ENCODE results near the gene PPFIA3.
"Not testable (repeated sequence)": the region's sequence is repeated elsewhere in the genome, so short reads cannot be mapped to it uniquely, and the experiment has no call there.

PPFIA3 gene

DNA sequence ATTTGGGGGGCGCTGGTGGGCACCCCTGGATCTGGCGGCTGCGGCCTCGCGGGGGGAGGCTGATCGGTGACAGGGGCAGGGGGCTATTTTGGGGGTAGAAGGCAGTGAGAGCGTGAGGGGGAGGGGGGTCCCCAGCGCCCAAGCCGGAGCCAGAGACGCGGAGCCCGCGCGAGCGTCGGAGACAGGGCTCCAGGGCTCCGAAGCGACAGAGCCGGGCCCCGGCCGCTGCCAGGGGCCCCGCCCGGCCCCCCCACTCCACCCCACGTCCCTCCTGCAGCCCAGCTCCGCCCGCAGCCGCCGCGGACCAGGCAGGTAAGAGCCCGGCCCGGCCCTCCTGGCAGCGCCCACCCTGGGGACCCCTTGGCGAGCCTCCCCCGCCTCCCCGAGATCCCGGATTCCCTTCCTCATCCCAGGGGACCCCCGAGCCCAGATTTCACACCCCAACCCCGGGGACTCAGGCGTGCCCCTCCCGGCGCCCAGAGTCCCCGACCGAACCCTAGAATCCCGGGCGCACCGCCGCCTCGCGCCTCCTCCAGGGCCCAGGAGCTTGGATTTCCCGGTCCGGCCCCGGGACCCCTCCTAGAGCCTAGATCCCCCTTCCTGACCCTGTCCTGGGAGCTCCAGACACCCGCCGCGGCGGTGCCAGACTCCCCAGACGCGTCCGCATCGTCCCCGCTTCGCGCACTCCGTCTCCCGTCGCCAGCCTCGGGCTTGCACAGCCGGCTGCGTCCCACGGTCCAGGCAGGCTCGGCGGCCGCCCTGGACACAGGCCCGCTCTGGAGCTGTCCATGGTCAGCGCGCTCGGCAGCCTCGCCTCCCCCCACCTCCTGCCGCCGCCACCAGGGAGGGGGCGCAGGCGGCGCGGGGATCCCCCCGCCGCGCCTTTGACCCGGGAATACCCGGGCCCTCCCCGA is at the start of gene PPFIA3:
Gene PPFIA3 (plus strand): TSS at position 134 of the 914 bp plus-strand sequence. CDS start 8,330 bp downstream, outside the sequence.
- no peak for DNase-seq

DNA sequence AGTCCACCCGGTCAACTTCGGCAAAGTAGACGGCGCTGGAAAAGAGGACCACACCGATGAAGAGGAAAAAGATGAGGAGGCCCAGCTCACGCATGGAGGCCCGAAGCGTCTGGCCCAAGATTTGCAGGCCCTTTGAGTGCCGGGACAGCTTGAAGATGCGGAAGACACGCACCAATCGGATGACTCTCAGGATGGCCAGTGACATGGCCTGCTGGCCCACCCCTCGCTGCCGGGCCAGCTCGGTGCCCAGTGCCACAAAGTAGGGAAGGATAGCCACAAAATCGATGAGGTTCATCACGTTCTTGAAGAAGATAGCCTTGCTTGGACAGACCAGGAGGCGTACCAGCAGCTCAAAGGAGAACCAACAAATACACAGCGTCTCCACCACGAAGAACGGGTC is 48.9 kb upstream of the PPFIA3 start:
- DNase-seq: no peak

DNA sequence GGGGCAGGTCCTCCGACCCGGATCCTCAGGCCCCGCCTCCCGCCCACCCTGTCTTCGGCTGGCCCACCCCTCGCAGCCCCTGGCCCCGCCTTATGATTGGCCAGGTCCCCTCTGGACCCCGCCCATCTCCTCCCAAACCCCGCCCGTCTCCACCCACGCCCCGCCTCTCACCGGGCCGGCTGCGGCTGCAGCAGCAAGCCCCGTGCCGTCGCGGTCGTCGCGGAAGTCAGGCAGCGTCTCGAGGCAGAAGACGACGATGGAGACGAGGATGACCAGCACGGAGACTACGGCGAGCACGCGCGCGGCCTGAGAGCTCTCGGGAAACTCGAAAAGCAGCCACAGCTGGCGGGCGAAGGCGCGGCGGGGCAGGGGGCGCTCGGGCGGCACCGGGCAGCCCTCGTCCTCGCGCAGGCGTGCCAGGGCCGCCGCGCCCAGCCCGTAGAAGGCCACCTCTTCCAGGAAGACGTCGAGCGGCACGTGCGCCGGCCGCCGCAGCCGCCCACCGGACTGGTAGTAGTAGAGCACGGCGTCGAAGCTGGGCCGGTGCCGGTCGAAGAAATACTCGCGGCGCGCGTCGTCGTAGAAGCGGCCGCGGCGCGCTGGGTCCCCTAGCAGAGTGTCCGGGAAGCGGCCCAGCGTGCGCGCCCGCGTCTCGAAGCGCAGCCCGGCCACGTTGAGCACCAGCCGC is 47.3 kb upstream of the PPFIA3 start:
- DNase-seq: no peak

DNA sequence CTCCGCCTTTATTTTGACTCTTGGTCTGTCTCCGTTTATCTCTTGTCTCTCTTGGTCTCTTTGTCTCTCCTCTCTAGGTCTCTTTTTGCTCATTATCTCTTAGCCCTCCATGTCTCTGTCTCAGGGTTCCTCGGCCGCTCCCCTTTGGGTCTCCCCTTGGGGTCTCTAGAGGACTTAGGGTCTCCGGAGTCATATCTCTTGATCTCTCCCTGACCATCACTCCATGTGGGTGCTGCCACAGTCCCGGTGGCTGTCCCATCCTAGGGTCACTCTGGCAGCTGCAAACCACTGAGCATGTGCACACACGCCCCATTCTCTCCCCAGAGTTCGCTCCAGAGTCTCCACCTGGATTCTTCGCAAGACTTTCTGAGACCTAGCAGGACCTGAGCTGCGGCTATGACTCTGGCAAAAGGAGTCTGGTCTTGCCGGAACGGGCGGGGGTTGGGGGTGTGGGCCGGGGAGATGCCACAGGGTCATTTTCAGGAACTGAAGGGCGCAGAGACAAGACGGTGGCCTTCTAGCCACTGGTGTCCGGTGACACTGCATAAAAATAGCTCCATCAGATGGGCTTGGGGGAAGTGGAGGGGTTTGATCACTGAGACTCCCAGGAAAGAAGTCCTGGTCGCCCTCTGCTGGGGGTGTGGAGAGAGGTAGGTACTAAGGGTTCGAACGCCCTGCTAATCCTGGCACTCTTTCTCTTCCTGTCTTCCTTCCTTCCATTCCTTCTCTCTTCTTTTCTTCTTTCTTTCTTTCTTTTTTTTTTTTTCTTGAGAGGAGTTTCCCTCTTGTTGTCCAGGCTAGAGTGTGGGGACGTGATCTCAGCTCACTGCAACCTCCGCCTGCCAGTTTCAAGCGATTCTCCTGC is 45.6 kb upstream of the PPFIA3 start:
- no peak for DNase-seq

DNA sequence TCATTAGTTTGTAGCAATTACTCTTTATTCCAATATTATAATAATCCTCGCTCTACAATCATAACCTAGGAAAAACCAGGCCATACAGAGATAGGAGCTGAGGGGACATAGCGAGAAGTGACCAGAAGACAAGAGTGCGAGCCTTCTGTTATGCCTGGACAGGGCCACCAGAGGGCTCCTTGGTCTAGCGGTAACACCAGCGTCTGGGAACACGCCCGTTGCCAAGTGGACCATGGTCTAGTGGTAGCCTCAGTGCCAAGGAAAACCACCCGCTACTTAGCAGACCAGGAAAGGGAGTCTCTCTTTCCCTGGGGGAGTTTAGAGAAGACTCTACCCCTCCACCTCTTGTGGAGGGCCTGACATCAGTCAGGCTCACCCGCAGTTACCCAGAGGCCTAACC is 44.5 kb upstream of the PPFIA3 start:
- DNase-seq: not testable (repeated sequence)

DNA sequence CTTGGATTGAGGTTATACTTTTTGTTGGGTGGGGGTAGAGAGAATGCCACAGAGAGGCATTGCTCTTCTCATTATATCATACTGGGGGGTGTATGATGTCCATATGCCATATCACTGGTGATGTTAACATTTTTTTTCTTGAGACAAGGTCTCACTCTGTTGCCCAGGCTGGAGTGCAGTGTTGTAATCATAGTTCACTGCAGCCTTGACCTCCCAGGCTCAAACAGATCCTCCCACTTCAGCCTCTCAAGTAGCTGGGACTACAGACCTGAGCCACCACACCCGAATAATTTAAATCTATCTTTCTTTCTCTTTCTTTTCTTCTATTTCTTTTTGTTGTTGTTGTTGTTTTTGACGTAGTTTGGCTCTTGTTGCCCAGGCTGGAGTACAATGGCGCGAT is 39.0 kb upstream of the PPFIA3 start:
- DNase-seq: no peak

DNA sequence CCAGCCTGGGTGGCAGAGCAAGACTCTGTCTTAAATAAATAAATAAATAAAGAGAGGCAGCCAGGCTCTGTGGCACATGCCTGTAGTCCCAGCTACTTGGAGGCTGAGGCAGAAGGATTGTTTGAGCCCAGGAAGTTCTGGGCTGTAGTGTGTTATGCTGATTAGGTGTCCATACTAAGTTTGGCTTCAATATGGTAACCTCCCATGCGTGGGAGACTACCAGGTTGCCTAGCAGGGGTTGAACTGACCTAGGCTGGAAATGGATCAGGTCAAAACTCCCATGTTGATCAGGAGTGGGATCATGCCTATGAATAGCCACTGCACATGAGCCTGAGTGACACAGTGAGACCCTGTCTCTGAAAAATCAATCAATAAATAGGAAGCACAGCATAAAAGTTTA is 38.1 kb upstream of the PPFIA3 start:
- no peak for DNase-seq

DNA sequence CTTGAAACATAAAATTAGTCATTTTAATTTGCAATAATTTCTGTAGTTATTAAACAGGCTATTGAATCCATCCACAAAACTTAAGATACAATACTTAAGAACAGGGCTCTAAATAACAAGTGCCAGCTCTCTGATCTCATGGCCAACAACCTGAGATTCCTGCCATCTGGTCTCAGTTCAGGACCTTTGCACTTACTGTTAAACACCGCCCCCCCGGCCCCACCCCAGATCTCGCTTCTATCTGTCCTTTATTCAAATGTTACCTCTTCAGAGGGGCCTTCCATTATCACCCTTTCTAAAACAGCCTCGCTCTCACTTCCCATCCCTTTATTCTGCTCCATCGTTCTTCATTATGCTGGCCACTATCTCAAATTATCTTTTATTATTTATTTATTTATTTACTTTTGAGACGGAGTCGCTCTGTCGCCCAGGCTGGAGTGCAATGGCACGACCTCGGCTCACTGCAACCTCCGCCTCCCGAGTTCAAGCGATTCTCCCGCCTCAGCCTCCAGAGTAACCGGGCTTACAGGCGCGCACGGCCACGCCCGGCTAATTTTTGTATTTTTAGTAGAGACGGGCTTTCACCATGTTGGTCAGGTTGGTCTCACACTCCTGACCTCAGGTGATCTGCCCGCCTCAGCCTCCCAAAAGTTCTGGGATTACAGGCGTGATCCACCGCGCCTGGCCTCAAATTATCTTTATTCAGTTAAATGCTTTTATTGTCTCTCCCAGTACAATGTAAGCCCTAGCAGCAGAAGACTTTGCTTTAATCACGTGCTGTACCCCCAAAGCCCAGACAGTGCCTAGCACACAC is 34.9 kb upstream of the PPFIA3 start:
- no peak for DNase-seq

DNA sequence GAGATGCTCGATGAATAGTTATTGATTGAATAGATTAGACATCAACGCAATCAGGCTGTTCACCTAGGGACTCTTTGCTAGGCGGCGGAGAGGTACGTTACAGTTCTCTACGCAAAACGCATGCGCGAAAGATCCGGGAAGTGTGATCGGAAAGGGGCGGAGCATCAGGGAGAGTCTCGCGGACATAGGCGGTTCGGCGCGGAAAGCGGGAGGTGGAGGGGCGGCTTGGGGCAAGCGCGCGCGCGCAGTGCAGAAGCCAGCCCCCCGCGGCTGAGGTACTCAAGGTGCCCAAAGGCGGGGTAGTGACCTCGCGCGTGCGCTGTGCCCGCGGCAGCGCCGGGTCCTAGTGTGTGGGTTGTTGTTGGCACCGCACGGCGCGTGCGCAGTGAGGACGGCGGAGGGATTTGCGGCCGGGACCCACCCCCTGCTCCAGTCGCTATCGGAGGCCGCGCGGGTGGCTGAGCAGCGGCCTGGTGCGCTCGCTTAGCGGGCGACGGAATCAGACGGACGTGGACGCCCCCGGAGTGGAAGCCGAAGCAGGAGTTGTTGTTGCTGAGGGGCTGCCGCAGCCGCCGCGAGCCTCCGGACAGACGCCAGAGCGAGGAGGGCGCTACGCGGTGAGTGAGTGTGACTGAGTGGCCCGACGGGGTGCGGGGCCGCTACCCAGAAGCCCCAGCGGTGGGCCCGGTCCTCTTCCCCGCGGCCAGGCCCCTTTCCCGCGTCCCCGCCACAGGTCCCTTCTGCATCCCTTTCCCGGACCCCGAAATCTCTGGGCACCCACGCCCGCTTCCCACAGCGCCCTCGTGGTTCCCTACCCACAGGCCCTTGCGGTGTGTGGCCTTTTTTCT is 34.1 kb upstream of the PPFIA3 start, which contains the start of gene SNRNP70:
Gene SNRNP70 (plus strand): TSS at position 432 of the 848 bp plus-strand sequence. CDS start 964 bp downstream, outside the sequence.
- DNase-seq: peak; percentile 98

DNA sequence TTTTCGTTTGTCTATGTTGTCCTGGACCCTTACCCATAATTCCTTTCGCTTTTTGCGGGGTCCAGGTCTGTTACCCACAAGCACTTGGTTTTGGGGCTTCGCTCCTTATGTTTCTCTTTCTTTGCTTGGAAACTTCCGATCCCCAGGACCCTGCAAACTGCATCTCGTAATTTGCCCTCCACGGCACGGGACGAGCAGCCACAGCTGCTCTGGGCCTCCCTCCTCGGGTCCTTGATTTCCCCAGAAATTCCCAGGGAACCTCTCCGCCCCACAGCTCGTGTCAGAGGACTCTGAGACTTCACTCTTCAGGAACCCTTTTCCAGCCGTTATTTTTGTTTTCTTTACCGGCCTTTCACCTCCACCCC is 33.5 kb upstream of the PPFIA3 start:
- no peak for DNase-seq

DNA sequence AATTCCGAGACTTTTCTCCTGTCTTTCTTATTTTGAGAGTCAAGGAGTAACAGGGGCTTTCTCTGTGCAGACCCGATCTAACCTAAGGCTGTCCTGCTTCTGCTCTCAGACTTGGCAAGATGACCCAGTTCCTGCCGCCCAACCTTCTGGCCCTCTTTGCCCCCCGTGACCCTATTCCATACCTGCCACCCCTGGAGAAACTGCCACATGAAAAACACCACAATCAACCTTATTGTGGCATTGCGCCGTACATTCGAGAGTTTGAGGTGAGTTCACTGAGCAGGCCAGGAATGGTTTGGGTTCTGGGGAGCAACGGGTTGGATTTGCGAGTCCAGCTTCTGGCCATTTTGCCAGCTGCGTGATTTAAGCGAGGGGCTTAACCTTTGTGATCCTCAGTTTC is 33.0 kb upstream of the PPFIA3 start:
- DNase-seq: no peak

DNA sequence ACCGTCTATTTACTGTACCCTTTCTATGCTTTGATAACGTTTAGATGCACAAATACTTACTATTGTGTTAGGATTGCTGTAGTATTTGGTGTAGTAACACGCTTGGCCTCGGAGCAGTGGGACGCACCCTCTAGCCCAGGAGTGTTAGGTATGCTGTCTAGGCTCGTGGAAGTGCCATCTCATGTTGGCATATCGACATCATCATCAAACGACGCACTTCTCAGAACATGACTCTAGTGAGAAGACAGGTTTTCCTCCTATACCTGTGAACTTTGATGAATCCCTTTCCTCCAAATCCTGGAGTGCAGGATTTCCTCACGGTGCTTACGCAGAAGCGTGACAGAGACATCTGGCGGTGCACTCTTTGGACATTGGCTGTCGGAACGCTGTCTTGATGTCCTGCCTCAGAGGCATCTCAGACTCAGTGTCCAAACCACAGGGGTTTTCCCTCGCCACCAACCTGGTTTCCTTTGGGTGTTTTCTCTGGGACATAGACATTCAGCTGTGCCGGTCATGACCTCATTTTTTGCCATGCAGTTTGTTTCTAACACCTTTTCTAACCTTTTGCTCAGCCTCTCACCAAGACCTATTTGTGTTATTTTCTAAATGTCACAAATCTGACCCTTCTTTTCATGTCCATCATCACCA is 27.8 kb upstream of the PPFIA3 start:
- no peak for DNase-seq

DNA sequence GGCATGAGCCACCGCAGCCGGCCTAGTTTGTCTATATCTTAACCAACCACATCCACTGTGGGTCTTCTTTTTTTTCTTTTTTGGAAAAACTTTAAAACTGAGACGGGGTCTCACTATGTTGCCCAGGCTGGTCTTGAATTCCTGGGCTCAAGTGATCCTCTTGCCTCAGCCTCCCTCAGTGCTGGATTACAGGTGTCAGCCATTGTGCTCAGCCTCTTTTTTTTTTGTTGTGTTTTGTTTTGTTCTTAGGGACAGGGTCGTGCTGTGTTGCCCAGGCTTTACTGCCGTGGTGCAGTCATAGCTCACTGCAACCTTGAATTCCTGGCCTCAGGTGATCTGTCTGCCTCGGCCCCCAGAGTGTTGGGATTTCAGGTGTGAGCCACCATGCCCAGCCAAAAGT is 26.7 kb upstream of the PPFIA3 start:
- DNase-seq: no peak

DNA sequence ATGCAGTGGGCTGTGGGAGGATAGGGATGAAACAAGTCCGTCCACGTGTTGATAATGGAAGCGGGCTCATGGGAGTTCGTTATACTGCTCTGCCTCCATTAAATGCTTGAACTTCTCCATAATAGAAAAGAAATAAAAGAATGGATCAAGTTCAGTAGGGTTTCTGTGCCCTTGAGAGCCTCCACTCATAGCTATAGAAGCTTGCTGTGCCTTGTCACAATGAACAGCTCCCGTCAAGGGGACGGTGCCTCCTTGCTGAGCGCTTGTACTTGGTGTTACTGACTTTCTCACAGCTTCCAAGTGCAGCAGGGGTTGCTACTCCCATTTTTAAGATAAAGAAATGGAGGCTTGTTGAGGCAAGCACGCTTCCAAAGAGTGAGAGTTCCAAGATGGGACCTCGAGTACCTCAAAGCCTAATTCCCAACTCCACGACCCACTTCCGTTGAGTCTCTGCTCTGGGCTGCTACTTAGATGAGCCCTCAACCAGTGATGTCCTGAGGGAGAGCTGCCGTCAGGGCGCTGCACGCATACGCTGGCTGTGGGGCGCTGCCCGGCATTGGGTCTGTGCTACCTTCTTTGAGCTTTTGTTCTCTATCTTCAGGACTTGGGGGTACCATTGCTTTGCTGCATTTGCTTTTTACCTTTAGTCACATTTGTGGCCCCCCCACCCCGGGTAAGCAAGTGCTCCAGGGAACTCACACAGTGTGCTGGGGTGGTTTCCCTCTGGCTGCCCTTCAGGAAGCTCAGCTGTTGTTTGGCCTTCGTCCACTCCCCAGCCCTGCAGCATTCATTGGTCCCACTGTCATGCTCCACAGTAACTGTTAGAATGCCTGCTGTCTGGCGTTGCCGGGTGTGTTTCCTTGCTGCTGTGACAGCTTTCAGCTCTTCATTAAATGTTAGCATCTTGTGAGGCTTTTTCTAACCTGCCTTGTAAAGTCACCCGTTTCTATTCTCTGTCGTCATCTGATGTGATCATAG is 24.6 kb upstream of the PPFIA3 start:
- no peak for DNase-seq

DNA sequence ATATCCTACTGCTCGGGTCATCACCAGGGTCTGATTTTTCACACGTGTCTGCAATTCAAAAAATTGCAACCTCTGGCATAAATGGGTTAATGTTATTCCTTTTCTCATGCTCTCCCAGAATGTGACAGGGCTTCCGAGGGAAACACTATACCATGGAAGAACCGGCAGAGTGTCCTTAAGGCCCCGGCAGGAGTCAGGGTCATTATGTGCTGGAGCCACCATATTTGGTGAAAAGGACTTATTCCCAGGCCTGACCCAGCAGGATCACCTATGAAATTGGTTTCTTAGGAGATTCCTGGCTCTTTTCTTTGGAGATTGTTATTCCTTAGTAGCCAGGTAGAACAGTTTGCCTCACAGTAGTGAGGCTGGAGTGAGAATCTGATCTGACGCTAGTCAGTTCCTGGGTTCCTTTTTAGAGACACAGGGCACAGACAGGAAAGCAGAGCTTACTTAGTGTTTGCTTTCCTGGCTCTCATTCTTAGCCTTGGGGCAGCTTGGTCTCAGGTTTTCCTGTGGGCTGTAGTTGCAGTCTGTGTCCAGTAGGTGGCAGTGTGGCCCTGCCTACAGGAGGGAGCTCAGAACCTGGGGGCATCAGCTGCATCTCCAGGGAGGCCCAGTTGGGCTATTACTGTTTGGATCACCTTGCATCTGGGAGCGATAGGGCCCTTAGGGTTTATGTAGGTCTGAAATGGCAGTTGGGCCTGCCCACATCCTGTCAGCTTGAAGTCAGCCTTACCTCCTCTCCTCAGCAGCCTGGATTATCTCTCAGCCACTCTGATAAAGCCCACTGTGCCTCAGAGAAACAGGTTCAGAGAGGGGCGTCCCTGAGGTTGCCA is 21.7 kb upstream of the PPFIA3 start:
- DNase-seq: peak; percentile 57

DNA sequence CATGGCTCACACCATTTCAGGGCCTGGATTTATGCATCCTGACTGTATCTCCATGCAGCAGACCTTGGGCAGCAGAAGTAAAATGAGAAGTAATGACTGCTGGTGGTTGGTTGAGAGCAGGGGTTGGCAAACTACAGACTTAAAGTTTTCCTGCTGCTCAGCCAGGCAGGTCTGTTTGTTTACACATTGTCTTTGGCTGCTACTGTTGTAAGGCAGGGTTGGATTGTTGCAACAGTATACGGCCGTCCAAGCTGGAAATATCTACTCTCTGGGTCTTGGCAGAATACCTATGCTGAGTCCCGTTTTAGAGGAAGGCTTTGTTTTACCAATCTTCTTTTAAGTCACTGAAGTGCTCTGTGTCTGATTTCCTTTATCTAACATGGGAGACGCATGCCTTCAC is 20.5 kb upstream of the PPFIA3 start:
- no peak for DNase-seq

DNA sequence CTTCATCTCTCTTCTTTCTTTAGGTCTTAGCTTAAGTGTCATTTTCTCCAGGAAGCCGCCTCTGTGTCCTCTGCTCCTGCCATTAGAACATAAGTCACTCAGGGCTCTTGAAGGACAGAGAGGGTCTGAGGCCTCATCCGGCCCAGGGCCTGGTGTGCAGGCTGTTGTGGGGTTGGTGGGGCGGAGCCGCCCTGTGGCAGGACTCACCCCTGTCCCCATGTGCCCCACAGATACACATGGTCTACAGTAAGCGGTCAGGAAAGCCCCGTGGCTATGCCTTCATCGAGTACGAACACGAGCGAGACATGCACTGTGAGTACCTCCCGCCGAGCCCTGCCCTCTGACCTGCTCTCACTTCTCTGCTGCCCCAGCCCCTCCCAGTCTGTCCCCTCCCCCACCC is 18.2 kb upstream of the PPFIA3 start:
- no peak for DNase-seq

DNA sequence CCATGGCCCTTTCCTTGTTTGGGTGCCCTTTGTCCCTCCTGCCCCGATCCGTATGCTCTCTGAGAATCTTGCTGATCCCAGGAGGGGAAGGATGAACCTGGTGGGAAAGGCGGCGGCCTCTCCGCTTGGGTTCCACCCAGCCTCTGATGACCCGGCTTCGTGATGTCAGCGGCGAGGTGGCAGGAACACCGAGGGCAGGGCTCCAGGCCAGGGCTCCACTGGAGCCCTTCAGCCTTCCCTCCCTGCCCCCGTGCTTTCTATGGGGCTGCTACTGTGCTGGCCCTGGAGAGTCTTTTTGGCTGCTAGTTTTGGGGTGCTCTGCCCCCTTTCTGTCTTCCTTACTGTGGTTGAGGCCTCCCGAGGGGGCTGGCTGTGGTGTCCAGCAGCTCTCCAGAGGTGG is 17.0 kb upstream of the PPFIA3 start:
- DNase-seq: no peak
